A549 (cell line): ENCODE results near the gene DQX1. TPM values are rescaled to one million over a fixed set of nuclear protein-coding genes. Genes with fewer than 3 reads are reported as not detected.

ENCODE experiments used
- ATAC-seq, 2 experiments: fragments of 200-7000 bp in 1 of 2; fragments of >200 bp in 1 of 2; cut with Nextera tagmentation in 1 of 2; cut with Tn5 transposase in 1 of 2; 3 replicates each; pipeline versions ENCODE4 v1.8.0 to v1.9.1; 2018 to 2020; ENCODE audit warnings: mild to moderate bottlenecking in 1 of 2, moderate library complexity in 1 of 2
- CTCF ChIA-PET: fragments of 300-600 bp; sonication (Branson Sonifier 250); formaldehyde crosslinking; extraction: SDS; loops from one replicate; lab custom pipeline; 2021; ENCODE audit warnings: antibody characterized with exemption, inconsistent platforms; lab: Yijun Ruan, JAX
- POLR2A ChIA-PET: fragments of 350-600 bp; formaldehyde crosslinking; extraction: SDS; loops from one replicate; lab custom pipeline; 2021; ENCODE audit warnings: antibody characterized with exemption, inconsistent platforms; lab: Yijun Ruan, JAX
- DNase-seq, 2 experiments: peaks; one replicate each; pipeline versions ENCODE4 v3.0.0 to v3.0.0-alpha.2; 2011 to 2016; ENCODE audit warnings: low read depth in 1 of 2, low spot score in 1 of 2
- FAIRE-seq: peaks from 2 replicates; lab custom pipeline; 2011; peaks lifted over from hg19 to GRCh38; lab: Jason Lieb, UNC
- H3K27ac ChIP-seq, 2 experiments: fragments of >200 bp; sonication (Bioruptor Twin); formaldehyde crosslinking; 3 replicates each; pipeline ENCODE4 v1.5.1; 2016 to 2017
- H3K4me1 ChIP-seq: fragments of >200 bp; sonication (Bioruptor Twin); formaldehyde crosslinking; 3 replicates; pipeline ENCODE4 v1.6.1; 2016
- H3K4me2 ChIP-seq: fragments of >200 bp; sonication (Bioruptor Twin); formaldehyde crosslinking; 3 replicates; pipeline ENCODE4 v1.6.1; 2016
- H3K4me3 ChIP-seq: fragments of >200 bp; sonication (Bioruptor Twin); formaldehyde crosslinking; 3 replicates; pipeline ENCODE4 v1.5.1; 2016
- H3K9me3 ChIP-seq: fragments of >200 bp; sonication (Bioruptor Twin); formaldehyde crosslinking; 3 replicates; pipeline ENCODE4 v1.6.1; 2016
- ATOH8 ChIP-seq: fragments of 250-450 bp; sonication (Bioruptor Pico); IDR thresholded peaks from 2 replicates; pipeline ENCODE4 v1.5.0; 2020; ENCODE audit warnings: low read depth, mild to moderate bottlenecking, moderate library complexity
- BHLHE40 ChIP-seq: IDR thresholded peaks from 2 replicates; pipeline ENCODE4 v1.6.1; 2012; ENCODE audit warnings: low read depth, low read length, inconsistent platforms
- CBX8 ChIP-seq: fragments of 200-600 bp; sonication (generic); IDR thresholded peaks from 2 replicates; pipeline ENCODE4 v1.6.1; 2016
- CEBPB ChIP-seq, 2 experiments: fragments of >200 bp in 1 of 2; sonication (Bioruptor Twin) in 1 of 2; formaldehyde crosslinking in 1 of 2; IDR thresholded peaks; 2 replicates each; pipeline ENCODE4 v1.6.1; 2012 to 2016
- CHD4 ChIP-seq: fragments of 200-600 bp; sonication (generic); IDR thresholded peaks from 2 replicates; pipeline ENCODE4 v1.6.1; 2016; ENCODE audit warnings: antibody characterized with exemption, mild to moderate bottlenecking, borderline replicate concordance
- EHF ChIP-seq: fragments of 250-450 bp; sonication (Bioruptor Pico); IDR thresholded peaks from 2 replicates; pipeline ENCODE4 v1.5.0; 2020; ENCODE audit warnings: mild to moderate bottlenecking
- EHMT2 ChIP-seq: fragments of 200-600 bp; sonication (generic); IDR thresholded peaks from 2 replicates; pipeline ENCODE4 v1.6.1; 2016; ENCODE audit warnings: antibody characterized with exemption, low read depth, mild to moderate bottlenecking, moderate library complexity
- EP300 ChIP-seq, 2 experiments: fragments of >200 bp; sonication (Bioruptor Twin); formaldehyde crosslinking; IDR thresholded peaks; 2 replicates in 1 of 2; 3 replicates in 1 of 2; pipeline ENCODE4 v1.6.1; 2016 to 2017
- ESRRA ChIP-seq: fragments of 150-350 bp; IDR thresholded peaks from 2 replicates; pipeline ENCODE4 v1.6.1; 2014; ENCODE audit warnings: mild to moderate bottlenecking, low read length, borderline replicate concordance
- FOSB ChIP-seq: fragments of 250-450 bp; sonication (Bioruptor Pico); IDR thresholded peaks from 2 replicates; pipeline ENCODE4 v1.5.0; 2020; ENCODE audit warnings: mild to moderate bottlenecking, moderate library complexity
- HEYL ChIP-seq: fragments of 250-450 bp; sonication (Bioruptor Pico); IDR thresholded peaks from 2 replicates; pipeline ENCODE4 v1.8.0; 2021; ENCODE audit warnings: mild to moderate bottlenecking, moderate library complexity
- MAX ChIP-seq: IDR thresholded peaks from 2 replicates; pipeline ENCODE4 v1.6.1; 2012
- MAZ ChIP-seq: fragments of 150-350 bp; IDR thresholded peaks from 2 replicates; pipeline ENCODE4 v1.6.1; 2014; ENCODE audit warnings: antibody characterized with exemption, low read depth, low read length, borderline replicate concordance
- NFE2L2 ChIP-seq: fragments of 150-350 bp; conservative IDR thresholded peaks from 2 replicates; pipeline ENCODE4 v1.6.1; 2014; ENCODE audit warnings: low read length
- NR3C1 ChIP-seq: fragments of >200 bp; sonication (Bioruptor Twin); formaldehyde crosslinking; IDR thresholded peaks from 3 replicates; pipeline ENCODE4 v1.6.1; 2017
- POLR2AphosphoS2 ChIP-seq: conservative IDR thresholded peaks from 2 replicates; pipeline ENCODE4 v1.6.1; 2012; ENCODE audit warnings: low read length, improper control_type of control experiment, inconsistent platforms
- RAD21 ChIP-seq, 2 experiments: fragments of >200 bp in 1 of 2; sonication (Bioruptor Twin) in 1 of 2; formaldehyde crosslinking in 1 of 2; IDR thresholded peaks in 1 of 2; conservative IDR thresholded peaks in 1 of 2; 2 replicates in 1 of 2; 3 replicates in 1 of 2; pipeline ENCODE4 v1.6.1; 2012 to 2018; ENCODE audit warnings: inconsistent platforms in 1 of 2
- RARB ChIP-seq: fragments of 250-450 bp; sonication (Bioruptor Pico); IDR thresholded peaks from 2 replicates; pipeline ENCODE4 v1.8.0; 2021; ENCODE audit warnings: mild to moderate bottlenecking, moderate library complexity
- RCOR1 ChIP-seq: fragments of 150-350 bp; IDR thresholded peaks from 2 replicates; pipeline ENCODE4 v1.6.1; 2014; ENCODE audit warnings: antibody characterized with exemption, low read length, low read depth
- REST ChIP-seq: fragments of 200-600 bp; sonication (generic); IDR thresholded peaks from 2 replicates; pipeline ENCODE4 v1.6.1; 2016; ENCODE audit warnings: antibody characterized with exemption, mild to moderate bottlenecking, moderate library complexity
- USF2 ChIP-seq: fragments of 450-650 bp; IDR thresholded peaks from 2 replicates; pipeline ENCODE4 v1.6.1; 2014; ENCODE audit warnings: antibody characterized with exemption
- ZC3H11A ChIP-seq: fragments of 450-650 bp; IDR thresholded peaks from 2 replicates; pipeline ENCODE4 v1.6.1; 2014; ENCODE audit warnings: antibody characterized with exemption, mild to moderate bottlenecking
- WGBS: methylation state at CpG from one replicate; pipeline ENCODE4 v1.1.6; 2017; ENCODE audit errors: missing lambda C conversion rate; 5-methylcytosine and 5-hydroxymethylcytosine counted together
- polyA plus RNA-seq, 4 experiments: library from polyadenylated mRNA; depleted of rRNA in 3 of 4; stranded (reverse); fragments of >200 nt; fragmentation: RNase III in 1 of 4; extraction: RNeasy Plus Mini Kit Qiagen cat#74134 plus additional on column Dnase treatment in 1 of 4; gene quantifications; 2 replicates in 3 of 4; 3 replicates in 1 of 4; pipeline ENCODE4 v1.2.3, GENCODE V29; 2011 to 2017
- TF ChIP-seq, protein P1 (sequence below): fragments of >200 bp; sonication (Bioruptor Twin); formaldehyde crosslinking; IDR thresholded peaks from 2 replicates; pipeline ENCODE4 v1.6.1; 2016

DQX1 gene
- polyA plus RNA-seq, 2 of the 4 experiments (the other 2 are of a cell fraction), result 0.15 to 0.39 TPM

DNA sequence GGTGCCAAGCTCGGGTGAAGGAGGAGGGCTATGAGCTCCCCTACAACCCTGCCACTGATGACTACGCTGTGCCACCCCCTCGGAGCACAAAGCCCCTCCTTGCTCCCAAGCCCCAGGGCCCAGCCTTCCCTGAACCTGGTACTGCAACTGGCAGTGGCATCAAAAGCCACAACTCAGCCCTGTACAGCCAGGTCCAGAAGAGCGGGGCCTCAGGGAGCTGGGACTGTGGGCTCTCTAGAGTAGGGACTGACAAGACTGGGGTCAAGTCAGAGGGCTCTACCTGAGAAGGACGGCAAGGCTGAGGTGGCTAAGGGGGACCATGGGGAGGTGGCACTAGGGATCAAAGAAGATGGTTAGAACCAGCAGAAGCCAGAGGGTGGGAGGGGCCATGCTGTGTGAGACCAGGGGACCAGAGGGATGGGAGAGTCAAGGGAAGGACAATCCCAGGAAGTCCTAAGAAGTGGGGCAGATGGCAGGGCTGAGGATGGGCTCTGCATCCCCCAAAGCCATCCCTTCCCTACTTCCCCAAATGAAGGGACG lies 30.9 kb upstream of the DQX1 start:
- FAIRE-seq, result no peak
- ChIA-PET POLR2A (no interaction called here), CTCF (interaction anchor here (0.6 to 8.6 kb wide), 6 partner anchors 11 to 70 kb away, joined by 3 to 63 read pairs (median 4); no protein-coding TSS in a partner anchor)
- Histone ChIP-seq H3K4me2 (no peak overlapping the region), H3K4me3 (no peak overlapping the region), H3K9me3 (no peaks in the 10 kb centered on the region), H3K27ac (no peak overlapping the region), H3K4me1 (peaks cover 6% of the 10 kb centered on the region; the same call in 2 of the 3 replicates)
- no peak for DNase-seq
- ATAC-seq, result no peak
- WGBS, result 75% methylated on average over 5 of the region's 6 CpGs
- TF ChIP-seq NFE2L2 (no peak), CBX8 (no peak), MAZ (no peak), RAD21 (conservative IDR thresholded peaks at IDR 0.05 in 1 of 2, IDR thresholded peaks at IDR 0.05 in 1 of 2) (no peak), RCOR1 (no peak)

DNA sequence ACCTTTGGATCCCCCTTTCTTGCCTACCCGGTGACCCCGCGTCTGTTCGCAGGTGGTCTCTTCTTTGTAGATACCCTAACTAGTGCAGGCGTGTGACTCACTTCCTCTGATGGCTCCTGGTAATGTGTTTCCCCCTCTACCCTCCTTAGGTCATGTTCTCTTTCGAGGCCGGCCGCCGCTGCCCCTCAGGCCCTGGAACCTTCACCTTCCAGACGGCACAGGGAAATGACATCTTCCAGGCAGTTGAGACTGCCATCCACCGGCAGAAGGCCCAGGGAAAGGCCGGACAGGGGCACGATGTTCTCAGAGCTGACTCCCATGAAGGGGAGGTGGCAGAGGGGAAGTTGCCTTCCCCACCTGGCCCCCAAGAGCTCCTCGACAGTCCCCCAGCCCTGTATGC lies 30.1 kb upstream of the DQX1 start:
- FAIRE-seq, result no peak
- H3K4me3 ChIP-seq, result no peak overlapping the region
- no peak overlapping the region for H3K27ac ChIP-seq
- 90% methylated on average over 14 of the region's 14 CpGs for WGBS
- H3K4me2 ChIP-seq, result no peak overlapping the region
- peaks cover 6% of the 10 kb centered on the region; the same call in 2 of the 3 replicates for H3K4me1 ChIP-seq
- ChIA-PET CTCF (interaction anchor here (1.1 to 8.6 kb wide), 4 partner anchors 11 to 31 kb away, joined by 4 to 63 read pairs (median 12); no protein-coding TSS in a partner anchor), POLR2A (no interaction called here)
- TF ChIP-seq ESRRA (no peak), RAD21 (conservative IDR thresholded peaks at IDR 0.05 in 1 of 2, IDR thresholded peaks at IDR 0.05 in 1 of 2) (no peak), EP300 (IDR thresholded peaks at IDR 0.05) (no peak), BHLHE40 (no peak), CHD4 (no peak), RARB (CRISPR knock-in tag) (no peak), MAX (no peak), EHF (CRISPR knock-in tag) (no peak), USF2 (no peak), ATOH8 (no peak), POLR2AphosphoS2 (no peak), HEYL (CRISPR knock-in tag) (no peak), FOSB (no peak), MAZ (no peak), ZC3H11A (no peak), NR3C1 (no peak), REST (no peak), CEBPB (IDR thresholded peaks at IDR 0.05) (no peak), EHMT2 (no peak)
- TF ChIP-seq, protein P1, sequence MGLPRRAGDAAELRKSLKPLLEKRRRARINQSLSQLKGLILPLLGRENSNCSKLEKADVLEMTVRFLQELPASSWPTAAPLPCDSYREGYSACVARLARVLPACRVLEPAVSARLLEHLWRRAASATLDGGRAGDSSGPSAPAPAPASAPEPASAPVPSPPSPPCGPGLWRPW, result no peak
- H3K9me3 ChIP-seq, result no peaks in the 10 kb centered on the region
- no peak for DNase-seq
- ATAC-seq, result no peak
